ENCODE data around the gene EXOSC5.
"Not testable (repeated sequence)": the region's sequence is repeated elsewhere in the genome, so short reads cannot be mapped to it uniquely, and the experiment has no call there.

EXOSC5 gene

GRCh38 chr19:41352609-41353465, 44.3 kb downstream of the EXOSC5 start:
- POLR2A ChIA-PET = interaction anchor here (0.6 to 5.4 kb wide), 12 partner anchors 11 to 126 kb away, joined by 3 to 51 read pairs (median 5); partner anchors contain the start of genes B9D2, CCDC97 and HNRNPUL1

DNA sequence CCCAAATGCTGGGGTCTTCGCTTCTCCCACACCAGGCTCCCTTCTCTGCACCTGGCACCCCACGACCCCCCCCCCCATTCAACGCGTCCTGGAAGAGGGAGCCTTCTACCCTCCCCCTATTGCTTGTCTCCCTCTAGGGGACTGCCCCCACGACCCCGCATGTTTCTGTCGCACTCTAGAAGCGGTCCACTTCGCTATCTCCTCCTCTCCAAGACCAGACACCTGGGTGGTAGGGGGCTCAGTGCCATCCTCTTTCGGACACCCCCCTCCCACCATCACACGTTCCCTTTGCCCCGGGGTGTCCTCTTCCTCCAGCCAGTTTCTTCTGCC, 44.9 kb downstream of the EXOSC5 start:
- ChIA-PET POLR2A (interaction anchor here (0.6 to 5.4 kb wide), 11 partner anchors 12 to 126 kb away, joined by 3 to 51 read pairs (median 5); partner anchors contain the start of genes B9D2, CCDC97 and HNRNPUL1), CTCF (interaction anchor here (0.6 to 1.8 kb wide), 3 partner anchors 12 to 617 kb away, joined by 3 to 5 read pairs (median 4); partner anchors contain the start of gene B9D2)
- no peak for DNase-seq (ENCODE audit: extremely low spot score)
- TF ChIP-seq CTBP1 (IDR thresholded peaks at IDR 0.05; ENCODE audit: borderline replicate concordance) (no peak), ARNT (IDR thresholded peaks at IDR 0.05) (no peak), TARDBP (IDR thresholded peaks at IDR 0.05) (no peak), PKNOX1 (IDR thresholded peaks at IDR 0.05) (no peak), FOXM1 (IDR thresholded peaks at IDR 0.05; ENCODE audit: borderline replicate concordance) (no peak), LEF1 (IDR thresholded peaks at IDR 0.05; ENCODE audit: borderline replicate concordance) (no peak), FOXA1 (IDR thresholded peaks at IDR 0.05) (no peak), NFRKB (IDR thresholded peaks at IDR 0.05) (no peak), HDGF (IDR thresholded peaks at IDR 0.05; ENCODE audit: borderline replicate concordance) (no peak), BHLHE40 (IDR thresholded peaks at IDR 0.05; ENCODE audit: borderline replicate concordance) (no peak), ELF4 (IDR thresholded peaks at IDR 0.05) (no peak), L3MBTL2 (conservative IDR thresholded peaks at IDR 0.05) (no peak), SP1 (IDR thresholded peaks at IDR 0.05) (no peak), FOXK2 (IDR thresholded peaks at IDR 0.05) (no peak), ZNF384 (IDR thresholded peaks at IDR 0.05) (no peak), SUZ12 (IDR thresholded peaks at IDR 0.05) (no peak)

More at GRCh38 chr19:41352609-41353465, 44.3 kb downstream of the EXOSC5 start:
- TF ChIP-seq TARDBP (IDR thresholded peaks at IDR 0.05) (no peak), L3MBTL2 (conservative IDR thresholded peaks at IDR 0.05) (peak; percentile 63)
- CTCF ChIA-PET = interaction anchor here (0.5 to 1.8 kb wide), 5 partner anchors 11 to 617 kb away, joined by 3 to 5 read pairs (median 4); partner anchors contain the start of gene B9D2
- DNase-seq (ENCODE audit: extremely low spot score) = peak; percentile 40

GRCh38 chr19:41351339-41352245, 45.6 kb downstream of the EXOSC5 start:
- peak; percentile 56 for DNase-seq (ENCODE audit: extremely low spot score)

GRCh38 chr19:41350735-41351338, 46.3 kb downstream of the EXOSC5 start:
- CTCF ChIA-PET = interaction anchor here (1.8 kb wide), 1 partner anchor 28 kb away, joined by 5 read pairs; no protein-coding TSS in a partner anchor
- POLR2A ChIA-PET = interaction anchor here (1.5 to 5.4 kb wide), 2 partner anchors 13 to 14 kb away, joined by 8 to 51 read pairs; partner anchors contain the start of gene B9D2
- TF ChIP-seq SUZ12 (IDR thresholded peaks at IDR 0.05) (no peak), LEF1 (IDR thresholded peaks at IDR 0.05; ENCODE audit: borderline replicate concordance) (no peak), FOXK2 (IDR thresholded peaks at IDR 0.05) (no peak), HDGF (IDR thresholded peaks at IDR 0.05; ENCODE audit: borderline replicate concordance) (no peak), ELF4 (IDR thresholded peaks at IDR 0.05) (no peak), L3MBTL2 (conservative IDR thresholded peaks at IDR 0.05) (no peak), FOXA1 (IDR thresholded peaks at IDR 0.05) (no peak), FOXM1 (IDR thresholded peaks at IDR 0.05; ENCODE audit: borderline replicate concordance) (no peak), BHLHE40 (IDR thresholded peaks at IDR 0.05; ENCODE audit: borderline replicate concordance) (no peak), CTBP1 (IDR thresholded peaks at IDR 0.05; ENCODE audit: borderline replicate concordance) (no peak), SP1 (IDR thresholded peaks at IDR 0.05) (no peak), NFRKB (IDR thresholded peaks at IDR 0.05) (no peak), ZNF384 (IDR thresholded peaks at IDR 0.05) (no peak), PKNOX1 (IDR thresholded peaks at IDR 0.05) (no peak), ARNT (IDR thresholded peaks at IDR 0.05) (no peak), TARDBP (IDR thresholded peaks at IDR 0.05) (no peak)
- DNase-seq (ENCODE audit: extremely low spot score) = no peak

More at GRCh38 chr19:41351339-41352245, 45.6 kb downstream of the EXOSC5 start:
- no peak for TF ChIP-seq PKNOX1 (IDR thresholded peaks at IDR 0.05)
- no peak; the same call in 1 of the 2 replicates for TF ChIP-seq TARDBP (IDR thresholded peaks at IDR 0.05)
- no peak for TF ChIP-seq ZNF384 (IDR thresholded peaks at IDR 0.05)
- no peak for TF ChIP-seq ARNT (IDR thresholded peaks at IDR 0.05)
- TF ChIP-seq FOXK2 (IDR thresholded peaks at IDR 0.05) = no peak
- no peak for TF ChIP-seq SP1 (IDR thresholded peaks at IDR 0.05)
- no peak for TF ChIP-seq FOXA1 (IDR thresholded peaks at IDR 0.05)
- no peak for TF ChIP-seq LEF1 (IDR thresholded peaks at IDR 0.05; ENCODE audit: borderline replicate concordance)
- TF ChIP-seq NFRKB (IDR thresholded peaks at IDR 0.05) = no peak
- TF ChIP-seq L3MBTL2 (conservative IDR thresholded peaks at IDR 0.05) = no peak
- no peak for TF ChIP-seq ELF4 (IDR thresholded peaks at IDR 0.05)
- TF ChIP-seq BHLHE40 (IDR thresholded peaks at IDR 0.05; ENCODE audit: borderline replicate concordance) = no peak
- TF ChIP-seq SUZ12 (IDR thresholded peaks at IDR 0.05) = no peak
- TF ChIP-seq FOXM1 (IDR thresholded peaks at IDR 0.05; ENCODE audit: borderline replicate concordance) = no peak
- no peak for TF ChIP-seq CTBP1 (IDR thresholded peaks at IDR 0.05; ENCODE audit: borderline replicate concordance)
- no peak for TF ChIP-seq HDGF (IDR thresholded peaks at IDR 0.05; ENCODE audit: borderline replicate concordance)
- ChIA-PET POLR2A (interaction anchor here (0.8 to 5.4 kb wide), 10 partner anchors 12 to 125 kb away, joined by 3 to 51 read pairs (median 5); partner anchors contain the start of genes B9D2 and CCDC97), CTCF (interaction anchor here (0.6 to 1.8 kb wide), 3 partner anchors 12 to 618 kb away, joined by 3 to 5 read pairs (median 4); partner anchors contain the start of gene B9D2)

DNA sequence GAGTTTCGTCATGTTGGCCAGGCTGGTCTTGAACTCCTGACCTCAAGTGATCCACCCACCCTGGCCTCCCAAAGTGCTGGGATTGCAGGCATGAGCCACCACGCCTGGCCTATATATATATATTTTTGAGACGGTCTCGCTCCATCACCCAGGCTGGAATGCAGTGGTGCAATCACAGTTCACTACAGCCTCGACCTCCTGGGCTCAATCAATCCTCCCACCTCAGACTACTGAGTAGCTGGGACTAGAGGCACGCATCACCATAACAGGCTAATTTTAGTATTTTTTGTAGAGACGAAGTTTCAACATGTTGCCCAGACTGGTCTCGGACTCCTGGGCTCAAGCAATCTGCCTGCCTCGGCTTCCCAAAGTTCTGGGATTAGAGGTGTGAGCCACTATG, 50.2 kb downstream of the EXOSC5 start:
- DNase-seq (ENCODE audit: extremely low spot score); CTCF ChIA-PET: not testable (repeated sequence)
- POLR2A ChIA-PET = interaction anchor here (1.1 to 1.4 kb wide), 2 partner anchors 81 to 84 kb away, joined by 4 read pairs; no protein-coding TSS in a partner anchor

Data from HEK293T (cell line).